HL-60 (cell line): ENCODE results near the gene KCNIP2.
A peak's percentile ranks its signal among the peaks of the same experiment; 100 is the strongest.

Experiments
- DNase-seq, 2 experiments: peaks; one replicate each; pipeline ENCODE4 v3.0.0-alpha.2; 2010 to 2020; ENCODE audit warnings: low read depth in 1 of 2, low spot score in 1 of 2
- H3K27ac ChIP-seq: fragments of 250-450 bp; sonication (Bioruptor Pico); replicated peaks from 2 replicates; pipeline ENCODE4 v1.5.1; 2020; ENCODE audit warnings: mild to moderate bottlenecking, moderate library complexity
- H3K27me3 ChIP-seq: fragments of 250-450 bp; sonication (Bioruptor Pico); 2 replicates; pipeline ENCODE4 v1.5.1; 2021; ENCODE audit warnings: mild to moderate bottlenecking, moderate library complexity; ENCODE audit not compliant: insufficient read depth, poor library complexity, severe bottlenecking
- H3K4me3 ChIP-seq: replicated peaks from 2 replicates; pipeline ENCODE4 v1.5.1; 2011; ENCODE audit warnings: mild to moderate bottlenecking, control low read depth, low read length; ENCODE audit not compliant: insufficient read depth
- CTCF ChIP-seq: IDR thresholded peaks from one replicate; pipeline ENCODE4 v1.5.1; 2011; ENCODE audit warnings: low read length, control low read depth, inconsistent platforms; ENCODE audit not compliant: insufficient read depth
- GABPA ChIP-seq: IDR thresholded peaks from 2 replicates; pipeline ENCODE4 v1.6.1; 2012; ENCODE audit warnings: low read depth
- POLR2AphosphoS5 ChIP-seq: IDR thresholded peaks from 2 replicates; pipeline ENCODE4 v1.6.1; 2012; ENCODE audit warnings: low read depth
- SPI1 ChIP-seq: IDR thresholded peaks from 2 replicates; pipeline ENCODE4 v1.6.1; 2012; ENCODE audit warnings: low read depth, mild to moderate bottlenecking, borderline replicate concordance
- long read RNA-seq: library from polyadenylated mRNA; unstranded; transcript quantifications from one replicate; pipeline ENCODE4 v2.0.0, GENCODE V29; 2020
- TF ChIP-seq, protein P1 (sequence below): IDR thresholded peaks from 2 replicates; pipeline ENCODE4 v1.6.1; 2012; ENCODE audit warnings: low read depth; ENCODE audit not compliant: insufficient replicate concordance

KCNIP2 gene
- long read RNA-seq: 0 reads

DNA sequence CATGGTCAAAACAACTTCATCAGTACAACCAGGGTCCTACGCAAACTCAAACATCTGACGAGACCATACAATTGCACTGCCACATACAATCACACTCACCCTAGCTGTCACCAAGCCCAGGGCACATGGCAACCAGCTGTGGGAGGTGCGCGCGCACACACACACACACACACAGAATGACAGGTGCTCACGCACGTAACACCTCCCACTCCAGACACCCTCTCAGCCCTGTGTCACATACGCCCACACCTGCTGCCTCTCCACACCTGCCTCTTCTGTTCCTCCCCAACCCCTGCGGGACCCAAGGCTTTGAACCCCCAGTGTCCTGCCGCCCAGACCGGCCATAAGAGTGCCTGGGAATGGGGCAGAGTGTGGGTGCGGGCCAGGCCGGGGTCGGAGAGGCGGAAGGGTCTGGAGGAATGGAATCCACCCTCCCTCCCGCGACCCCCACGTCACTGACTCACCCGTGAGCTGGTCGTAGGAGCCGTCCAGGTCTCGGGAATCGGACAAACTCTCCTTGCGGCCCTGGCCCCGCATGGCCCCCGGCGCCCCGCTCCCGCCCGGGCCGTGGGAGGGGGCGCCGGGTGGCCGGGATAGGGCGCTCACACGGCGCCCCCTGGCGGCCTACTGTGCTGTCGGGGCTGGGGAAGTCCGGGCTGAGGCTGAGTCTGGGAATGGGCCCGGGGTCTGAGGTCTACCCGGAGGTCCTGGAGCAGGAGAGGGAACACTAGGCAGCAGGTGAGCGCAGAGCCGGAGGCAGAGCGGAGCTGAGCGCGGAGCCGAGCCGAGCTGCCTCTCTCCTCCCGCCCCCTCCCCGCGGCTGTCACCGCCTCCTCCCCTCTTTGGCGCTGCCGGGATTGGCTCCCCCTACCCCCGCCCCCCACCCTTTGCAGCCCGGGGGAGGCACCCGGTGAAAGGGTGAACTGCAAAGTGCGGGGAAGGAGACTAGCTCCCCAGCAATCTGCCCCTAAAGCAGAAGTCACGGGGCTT is at the start of gene KCNIP2:
Gene KCNIP2 (minus strand): TSS at position 769 of the 990 bp plus-strand sequence. CDS start 232 bp downstream, at position 537.
- Histone ChIP-seq H3K27me3 (no peaks in the 10 kb centered on the region), H3K4me3 (peak within 1 kb of the TSS; percentile 47), H3K27ac (no peak within 1 kb of the TSS; the same call in 1 of the 2 replicates)
- TF ChIP-seq SPI1: peak; percentile 17; the same call in 1 of the 2 replicates
- TF ChIP-seq, protein P1, sequence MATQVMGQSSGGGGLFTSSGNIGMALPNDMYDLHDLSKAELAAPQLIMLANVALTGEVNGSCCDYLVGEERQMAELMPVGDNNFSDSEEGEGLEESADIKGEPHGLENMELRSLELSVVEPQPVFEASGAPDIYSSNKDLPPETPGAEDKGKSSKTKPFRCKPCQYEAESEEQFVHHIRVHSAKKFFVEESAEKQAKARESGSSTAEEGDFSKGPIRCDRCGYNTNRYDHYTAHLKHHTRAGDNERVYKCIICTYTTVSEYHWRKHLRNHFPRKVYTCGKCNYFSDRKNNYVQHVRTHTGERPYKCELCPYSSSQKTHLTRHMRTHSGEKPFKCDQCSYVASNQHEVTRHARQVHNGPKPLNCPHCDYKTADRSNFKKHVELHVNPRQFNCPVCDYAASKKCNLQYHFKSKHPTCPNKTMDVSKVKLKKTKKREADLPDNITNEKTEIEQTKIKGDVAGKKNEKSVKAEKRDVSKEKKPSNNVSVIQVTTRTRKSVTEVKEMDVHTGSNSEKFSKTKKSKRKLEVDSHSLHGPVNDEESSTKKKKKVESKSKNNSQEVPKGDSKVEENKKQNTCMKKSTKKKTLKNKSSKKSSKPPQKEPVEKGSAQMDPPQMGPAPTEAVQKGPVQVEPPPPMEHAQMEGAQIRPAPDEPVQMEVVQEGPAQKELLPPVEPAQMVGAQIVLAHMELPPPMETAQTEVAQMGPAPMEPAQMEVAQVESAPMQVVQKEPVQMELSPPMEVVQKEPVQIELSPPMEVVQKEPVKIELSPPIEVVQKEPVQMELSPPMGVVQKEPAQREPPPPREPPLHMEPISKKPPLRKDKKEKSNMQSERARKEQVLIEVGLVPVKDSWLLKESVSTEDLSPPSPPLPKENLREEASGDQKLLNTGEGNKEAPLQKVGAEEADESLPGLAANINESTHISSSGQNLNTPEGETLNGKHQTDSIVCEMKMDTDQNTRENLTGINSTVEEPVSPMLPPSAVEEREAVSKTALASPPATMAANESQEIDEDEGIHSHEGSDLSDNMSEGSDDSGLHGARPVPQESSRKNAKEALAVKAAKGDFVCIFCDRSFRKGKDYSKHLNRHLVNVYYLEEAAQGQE: no peak
- no peak for TF ChIP-seq POLR2AphosphoS5
- peak; percentile 27 for TF ChIP-seq CTCF
- no peak for TF ChIP-seq GABPA
- DNase-seq: peak in 1 of 2 experiments; percentile 80

- Histone ChIP-seq H3K27ac (no peak overlapping the region), H3K27me3 (no peaks in the 10 kb centered on the region), H3K4me3 (no peak overlapping the region)
- DNase-seq: no peak
- TF ChIP-seq, protein P1: no peak
- TF ChIP-seq CTCF (no peak), GABPA (no peak), POLR2AphosphoS5 (no peak), SPI1 (no peak)
Observed at GRCh38 chr10:101892782-101893391, 49.3 kb upstream of the KCNIP2 start.

DNA sequence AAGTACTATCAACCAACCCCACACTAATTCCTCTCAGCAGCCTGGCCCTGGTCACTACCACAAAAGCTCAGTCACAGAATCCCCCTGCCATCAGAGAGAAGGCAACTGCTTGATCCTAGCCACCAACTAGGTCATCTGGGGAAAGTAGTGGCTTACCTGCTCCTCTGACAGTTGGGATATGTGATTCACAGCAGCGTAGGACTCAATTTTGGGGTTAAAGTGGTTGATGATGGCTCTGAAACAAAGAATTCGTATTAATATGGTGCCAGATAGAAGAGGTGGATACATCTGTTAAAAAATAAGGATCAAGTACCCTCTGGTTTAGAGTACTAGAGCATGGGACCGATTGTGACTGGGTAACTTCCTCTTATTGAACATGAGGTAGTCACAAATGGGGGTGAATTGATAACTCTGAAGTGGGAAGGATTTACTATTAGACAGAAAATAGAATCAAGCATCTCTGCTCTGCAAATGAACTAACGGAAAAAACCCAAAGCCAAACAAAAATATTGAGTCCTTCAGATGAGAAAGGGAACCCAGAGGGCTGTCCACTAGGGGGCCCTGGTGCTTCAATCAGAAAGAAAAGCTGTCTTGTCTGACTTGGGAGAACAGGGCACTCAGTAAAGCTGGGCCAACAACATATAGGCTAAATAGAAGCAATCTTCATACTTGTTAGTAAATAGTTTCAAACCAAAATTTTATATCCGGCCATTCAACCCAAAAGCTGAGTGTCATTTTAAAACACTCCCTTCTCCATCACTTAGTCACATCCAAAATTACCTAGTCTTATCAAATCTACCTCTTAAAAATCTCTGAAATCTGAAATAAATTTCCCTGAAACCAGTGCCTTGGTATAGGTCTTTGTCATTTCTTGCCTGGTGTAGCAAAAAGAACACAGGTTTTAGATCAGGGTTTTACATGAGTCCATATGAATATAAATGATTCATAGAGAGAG is 45.9 kb upstream of the KCNIP2 start:
- H3K27me3 ChIP-seq: no peaks in the 10 kb centered on the region

More for the DNA sequence above, 45.9 kb upstream of the KCNIP2 start:
- TF ChIP-seq POLR2AphosphoS5: no peak
- TF ChIP-seq CTCF: peak; percentile 72
- peak; percentile 32 to 80 for DNase-seq
- no peak overlapping the region for H3K27ac ChIP-seq
- H3K4me3 ChIP-seq: no peak overlapping the region
